SK-MEL-5 (cell line): Measurements from ENCODE around the gene NFATC2. TPM values are rescaled to one million over a fixed set of nuclear protein-coding genes. Genes with fewer than 3 reads are reported as not detected.
A peak's percentile ranks its signal among the peaks of the same experiment; 100 is the strongest.

Source experiments
- DNase-seq: peaks from one replicate; pipeline ENCODE4 v3.0.0-alpha.2; 2016; ENCODE audit warnings: low read depth, low spot score
- in situ Hi-C: cut with HindIII; loops from 2 replicates; pipeline ENCODE4 v1.10.0; 2016; ENCODE audit warnings: low sequenced_read_pairs, high pct_unique_total_duplicates, low pct_unique_long_range_greater_than_20kb
- total RNA-seq: library from RNA; depleted of rRNA; stranded (reverse); fragments of >200 nt; shearing (Covaris generic); gene quantifications from 2 replicates; pipeline ENCODE4 v1.2.3, GENCODE V29; 2014

Gene NFATC2
- total RNA-seq, 1 experiment from 2014 or later = 2.6 TPM

DNA sequence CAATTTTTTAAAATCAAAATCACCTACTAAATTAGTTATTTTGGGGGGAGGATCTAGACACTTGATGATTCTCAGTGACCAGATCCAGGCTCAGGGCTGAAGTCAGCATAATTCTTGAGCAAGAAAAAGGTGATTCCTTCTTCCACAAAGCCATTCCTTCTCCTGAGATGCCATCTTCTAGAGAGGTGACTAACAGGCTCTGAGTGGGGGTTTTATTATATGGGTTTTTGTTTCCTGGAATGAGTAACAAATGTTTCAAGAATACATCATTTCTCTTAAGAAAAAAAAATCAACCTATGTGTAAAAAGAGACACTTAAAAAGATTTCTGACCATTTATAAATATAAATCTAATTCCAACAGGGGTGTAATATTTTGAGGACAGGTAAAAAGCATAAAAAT lies 154.3 kb downstream of the NFATC2 start:
- DNase-seq = no peak
- in situ Hi-C loops = no loop called here

DNA sequence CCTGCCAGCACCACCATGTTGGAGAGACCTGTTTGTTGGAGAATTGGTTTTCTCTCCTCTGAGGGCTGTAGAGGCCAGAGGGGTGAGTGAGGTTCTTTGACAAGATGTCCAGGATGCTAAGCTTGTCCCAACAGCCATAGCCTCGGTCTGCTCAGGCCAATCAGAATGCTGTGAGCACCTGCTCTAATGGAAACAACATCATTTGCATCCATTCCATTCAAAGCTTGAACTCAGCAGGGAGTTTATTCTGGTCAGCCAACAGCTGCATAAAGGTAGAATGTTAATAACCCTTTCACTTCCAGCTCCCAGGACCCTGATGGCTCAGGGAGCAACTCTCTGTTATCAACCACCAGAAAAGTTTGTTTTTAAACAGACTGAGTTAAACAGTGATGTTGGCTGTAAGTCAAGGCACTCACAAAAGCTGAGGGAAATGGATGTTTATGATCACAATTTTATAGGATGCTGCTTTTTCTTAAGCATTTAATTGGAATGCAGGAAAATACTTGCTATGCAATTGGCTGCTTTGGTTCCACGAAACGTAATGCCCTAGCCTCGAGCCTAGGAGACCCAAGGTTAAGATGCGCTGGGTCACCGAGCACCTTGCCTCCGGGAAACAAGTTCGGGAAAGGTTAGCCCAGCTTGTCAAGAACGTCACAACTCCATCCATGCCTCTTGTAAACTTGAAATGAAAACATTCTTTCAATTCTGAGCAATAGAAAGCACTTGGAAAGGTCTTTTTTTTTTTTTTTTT lies 155.2 kb downstream of the NFATC2 start:
- in situ Hi-C loops = no loop called here

DNA sequence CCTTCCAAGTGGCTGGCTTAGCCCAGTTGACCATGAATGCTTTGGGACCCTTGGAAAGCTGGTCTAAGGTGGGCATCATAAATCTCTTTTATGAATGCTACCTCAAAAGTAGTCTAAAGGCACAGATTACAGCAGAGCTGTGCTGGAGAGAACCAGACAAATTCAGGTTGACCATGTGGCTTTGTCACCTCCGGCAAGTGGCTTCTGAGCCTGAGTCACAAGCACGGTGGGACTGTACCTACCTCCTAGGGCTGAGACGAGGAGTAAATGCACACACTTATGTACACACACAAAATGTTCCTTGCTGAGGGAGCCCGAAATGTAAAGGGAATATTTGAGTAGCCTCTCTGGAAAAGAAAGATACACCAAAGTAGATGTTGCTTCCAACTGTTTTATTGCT lies 155.9 kb downstream of the NFATC2 start:
- DNase-seq = no peak
- in situ Hi-C loops = no loop called here

More for the DNA sequence above, 155.2 kb downstream of the NFATC2 start:
- DNase-seq = no peak

DNA sequence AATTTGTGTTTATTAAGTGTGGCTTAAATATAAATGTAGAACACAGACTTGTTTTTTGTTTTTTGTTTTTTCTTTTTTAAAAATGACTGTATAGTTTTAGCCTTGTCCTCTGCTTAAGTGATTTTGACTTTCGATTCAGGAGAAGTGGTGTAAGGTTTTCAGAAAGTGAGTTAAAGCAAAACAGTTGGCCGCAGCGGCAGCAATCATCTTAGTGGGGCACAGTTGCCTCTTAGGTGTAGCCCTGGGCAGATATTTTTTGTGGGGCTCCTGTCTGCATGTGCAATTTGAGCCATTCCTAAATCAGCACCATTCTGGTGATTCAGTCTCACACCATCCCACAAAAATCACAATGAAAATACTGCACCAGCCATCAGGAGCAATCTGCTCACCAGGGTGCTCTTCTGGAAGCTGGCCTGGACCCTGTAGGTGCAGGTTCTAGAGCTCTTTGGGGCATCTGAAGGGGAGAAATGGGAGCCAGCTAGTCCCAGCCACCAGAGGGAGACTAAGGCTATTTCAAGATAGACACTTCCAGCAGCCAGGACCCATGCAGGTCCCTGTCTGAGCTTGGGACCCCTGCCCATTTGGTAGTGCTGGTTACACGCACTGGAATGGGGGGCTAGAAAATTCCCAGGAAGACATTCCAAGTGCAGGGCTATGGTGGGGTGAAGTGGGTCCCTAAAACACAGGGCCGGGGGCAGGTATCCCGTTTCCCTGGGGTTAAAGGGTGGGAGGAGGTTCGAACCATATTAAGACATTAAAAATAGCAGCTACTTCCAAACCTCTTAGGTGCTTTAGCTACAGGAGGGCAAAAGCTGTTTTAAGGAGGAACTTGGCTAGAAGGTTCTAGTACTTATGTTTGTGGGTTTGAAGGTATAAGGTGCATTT lies 156.6 kb downstream of the NFATC2 start:
- peak; percentile 82 for DNase-seq
- in situ Hi-C loops = no loop called here

DNA sequence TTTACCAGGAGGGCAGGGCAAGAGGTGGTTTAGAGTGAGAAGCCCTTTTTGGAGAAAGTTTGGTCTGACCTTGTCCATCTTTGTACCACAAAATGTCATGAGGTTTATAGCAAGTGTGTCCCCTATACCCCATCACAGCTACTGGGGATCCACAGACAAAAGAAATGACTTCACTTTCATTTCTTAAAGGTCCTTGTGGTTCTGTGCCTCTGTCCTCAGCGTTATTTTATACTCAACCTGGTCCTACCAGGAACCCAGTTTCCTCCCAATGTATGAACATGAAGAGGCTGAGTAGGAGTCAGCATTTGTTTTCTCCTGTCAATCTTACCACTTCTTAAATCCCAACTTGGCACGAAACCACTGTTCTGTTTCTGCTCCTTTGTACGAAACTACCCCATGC lies 157.6 kb downstream of the NFATC2 start:
- in situ Hi-C loops = no loop called here
- DNase-seq = no peak

DNA sequence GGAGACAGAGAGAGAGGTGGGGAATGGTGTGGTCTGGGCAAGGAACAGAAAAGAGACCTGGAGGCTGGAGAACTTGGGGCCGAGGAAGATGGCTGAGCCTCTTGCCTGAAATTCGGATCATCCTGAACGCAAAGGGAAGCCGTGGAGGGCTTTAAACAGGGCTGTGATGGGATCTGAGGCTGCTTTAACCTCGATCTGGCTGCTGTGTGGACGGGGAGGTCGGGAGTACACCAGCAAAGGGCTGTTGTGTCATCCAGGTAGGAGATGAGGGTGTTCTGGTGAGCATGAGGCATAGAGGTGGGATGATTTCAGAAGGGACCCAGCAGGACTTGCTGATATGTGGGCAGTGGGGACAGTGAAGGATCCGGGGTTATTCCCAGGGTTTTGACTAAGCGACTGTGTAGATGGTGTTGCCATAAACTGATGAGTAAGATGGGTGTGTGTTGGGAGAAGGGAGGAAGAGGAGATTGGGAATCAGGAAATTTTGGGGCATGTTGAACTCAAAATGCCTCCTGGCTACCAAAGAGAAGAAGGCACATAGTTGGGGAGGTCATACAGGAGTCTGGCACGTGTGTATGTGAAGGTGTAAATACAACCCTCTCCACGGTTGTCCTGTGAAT lies 158.5 kb downstream of the NFATC2 start:
- in situ Hi-C loops = no loop called here
- no peak for DNase-seq

DNA sequence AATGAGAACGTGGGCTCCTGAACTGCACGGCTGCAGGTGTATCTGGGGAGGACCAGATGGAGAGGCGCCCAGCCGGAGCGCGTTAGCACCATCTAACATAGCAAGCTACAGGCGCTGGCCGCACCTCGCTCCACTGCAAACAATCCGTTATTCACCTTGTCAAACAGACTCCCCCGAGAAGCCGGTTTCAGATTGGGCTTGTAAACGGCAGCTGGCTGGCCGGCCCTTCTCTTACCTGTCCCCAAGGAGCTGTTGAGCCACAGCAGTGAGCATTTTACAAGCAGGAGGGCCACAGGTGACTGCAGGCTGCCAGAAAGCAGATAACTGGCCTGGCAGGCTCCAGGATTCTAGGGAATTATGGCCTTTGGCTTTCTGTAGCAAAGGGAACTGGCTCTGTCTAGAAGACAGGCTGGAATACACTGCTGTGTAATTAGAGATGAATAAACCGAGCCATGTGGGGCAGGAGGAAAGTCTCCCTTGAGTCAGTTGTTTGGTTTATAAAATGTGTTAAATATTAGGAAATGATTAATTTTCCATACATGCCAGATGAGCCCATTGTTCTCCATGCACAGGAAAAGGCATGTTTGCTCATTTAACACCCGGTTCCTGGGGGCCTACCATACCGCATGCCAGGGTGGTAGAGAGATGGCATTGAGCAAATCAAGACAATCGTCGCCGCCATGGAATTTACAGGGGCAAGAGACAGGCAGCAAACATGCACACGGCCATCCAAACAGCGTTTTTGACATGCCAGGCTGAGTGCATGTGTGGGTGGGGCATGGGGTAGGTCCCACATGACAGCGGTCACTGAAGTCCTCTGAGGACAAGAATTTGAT lies 159.3 kb downstream of the NFATC2 start:
- no peak for DNase-seq

DNA sequence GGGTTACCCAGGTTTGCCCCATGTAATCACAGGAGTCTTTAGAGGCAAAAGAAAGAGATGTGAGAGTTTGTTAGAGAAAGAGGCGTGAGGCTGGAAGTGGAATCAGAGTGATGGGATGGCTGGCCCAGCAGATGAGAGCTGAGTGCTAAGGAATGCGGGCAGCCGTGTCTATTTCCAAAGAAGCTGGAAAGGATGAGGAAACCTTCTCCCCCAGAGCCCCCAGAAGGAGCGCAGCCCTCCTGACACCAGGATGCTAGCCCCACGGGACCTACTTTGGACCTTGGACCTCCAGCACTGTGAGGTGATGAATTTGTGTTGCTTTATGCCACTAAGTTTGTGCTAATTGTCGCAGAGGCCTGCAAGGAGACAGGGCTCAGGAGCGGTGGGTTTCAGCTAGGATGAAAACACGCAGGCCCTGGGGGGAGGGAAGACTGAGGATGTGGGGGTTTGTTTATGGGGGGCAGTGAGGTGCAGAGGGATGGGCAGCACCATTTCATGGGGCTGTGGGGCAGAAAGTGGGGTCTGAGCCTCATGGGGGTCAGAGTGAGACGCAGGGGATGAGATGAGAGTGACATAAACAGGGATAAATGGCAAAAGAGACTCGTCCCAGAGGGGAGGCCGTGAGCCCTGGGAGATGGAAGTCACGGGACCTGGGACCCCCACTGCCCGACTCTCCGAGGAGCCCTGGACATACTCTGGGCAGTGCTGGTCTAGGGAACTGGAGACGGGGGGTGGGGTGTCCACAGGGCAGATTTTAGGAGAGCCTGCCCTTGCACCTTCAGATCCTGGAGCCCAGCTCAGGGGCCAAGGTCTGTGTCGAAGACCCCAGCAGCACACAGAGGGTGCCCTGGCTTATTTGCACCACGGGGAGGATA lies 160.2 kb downstream of the NFATC2 start:
- in situ Hi-C loops = no loop called here
- no peak for DNase-seq

More for the DNA sequence above, 159.3 kb downstream of the NFATC2 start:
- in situ Hi-C loops = no loop called here

DNA sequence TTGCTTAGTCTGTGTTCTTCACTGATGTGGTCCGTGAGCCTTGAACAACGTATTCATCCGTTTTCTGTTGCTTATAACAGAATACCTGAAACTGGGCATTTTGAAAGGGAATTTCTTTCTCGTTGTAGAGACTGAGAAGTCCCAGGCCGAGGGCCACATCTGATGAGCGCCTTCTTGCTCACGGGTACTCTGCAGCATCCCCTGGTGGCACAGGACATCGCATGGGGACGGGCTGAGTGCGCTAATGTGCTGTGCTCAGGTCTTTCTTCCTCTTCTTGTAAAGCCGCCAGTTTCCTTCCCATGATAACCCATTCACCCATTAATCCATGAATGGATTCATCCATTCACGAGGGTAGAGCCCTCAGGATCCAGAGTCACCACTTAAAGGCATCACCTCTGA lies 161.0 kb downstream of the NFATC2 start:
- DNase-seq = no peak
- in situ Hi-C loops = no loop called here

DNA sequence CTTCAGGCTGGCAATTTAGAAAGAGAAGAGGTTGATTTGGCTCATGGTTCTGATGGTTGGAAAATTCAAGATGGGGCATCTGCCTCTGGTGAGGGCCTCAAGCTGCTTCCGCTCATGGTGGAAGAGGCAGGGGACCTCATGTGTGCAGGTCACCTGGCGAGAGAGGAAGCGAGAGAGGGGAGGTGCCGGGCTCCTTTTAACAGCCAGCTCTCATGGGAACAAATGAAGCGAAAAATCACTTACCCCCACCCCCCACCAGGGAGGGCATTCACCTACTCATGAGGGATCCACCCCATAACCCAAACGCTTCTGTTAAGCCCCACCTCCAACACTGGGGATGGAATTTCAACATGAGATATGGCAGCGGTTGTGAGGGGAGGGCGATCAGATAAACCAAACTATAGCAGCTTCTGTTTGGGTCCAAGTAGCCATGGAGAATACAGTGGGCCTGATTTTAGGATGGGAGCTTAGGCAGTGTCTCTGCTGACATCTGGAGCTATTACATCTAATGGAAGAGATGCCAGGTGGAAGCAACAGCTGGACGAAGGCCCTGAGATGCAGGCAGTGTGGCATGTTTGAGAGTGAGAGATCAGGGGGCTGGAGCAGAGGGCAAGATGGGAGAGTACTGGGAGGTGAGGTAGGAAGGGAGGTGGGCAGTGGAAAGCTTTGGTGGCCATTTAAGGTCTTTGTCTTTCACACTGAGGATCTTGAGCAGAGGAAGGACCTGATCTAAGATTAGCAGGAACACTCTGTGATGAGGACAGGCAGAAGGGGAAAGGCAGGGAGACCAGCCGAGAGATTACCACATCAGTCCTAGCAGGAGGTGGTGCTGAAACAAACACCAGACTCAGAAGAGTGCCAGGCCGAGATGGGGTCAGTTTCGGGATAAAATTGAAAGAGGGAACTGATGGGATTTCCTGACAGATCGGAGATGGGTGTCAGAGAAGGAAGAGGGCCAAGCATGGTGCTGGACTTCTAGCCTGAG lies 161.8 kb downstream of the NFATC2 start:
- DNase-seq = no peak
- in situ Hi-C loops = no loop called here

DNA sequence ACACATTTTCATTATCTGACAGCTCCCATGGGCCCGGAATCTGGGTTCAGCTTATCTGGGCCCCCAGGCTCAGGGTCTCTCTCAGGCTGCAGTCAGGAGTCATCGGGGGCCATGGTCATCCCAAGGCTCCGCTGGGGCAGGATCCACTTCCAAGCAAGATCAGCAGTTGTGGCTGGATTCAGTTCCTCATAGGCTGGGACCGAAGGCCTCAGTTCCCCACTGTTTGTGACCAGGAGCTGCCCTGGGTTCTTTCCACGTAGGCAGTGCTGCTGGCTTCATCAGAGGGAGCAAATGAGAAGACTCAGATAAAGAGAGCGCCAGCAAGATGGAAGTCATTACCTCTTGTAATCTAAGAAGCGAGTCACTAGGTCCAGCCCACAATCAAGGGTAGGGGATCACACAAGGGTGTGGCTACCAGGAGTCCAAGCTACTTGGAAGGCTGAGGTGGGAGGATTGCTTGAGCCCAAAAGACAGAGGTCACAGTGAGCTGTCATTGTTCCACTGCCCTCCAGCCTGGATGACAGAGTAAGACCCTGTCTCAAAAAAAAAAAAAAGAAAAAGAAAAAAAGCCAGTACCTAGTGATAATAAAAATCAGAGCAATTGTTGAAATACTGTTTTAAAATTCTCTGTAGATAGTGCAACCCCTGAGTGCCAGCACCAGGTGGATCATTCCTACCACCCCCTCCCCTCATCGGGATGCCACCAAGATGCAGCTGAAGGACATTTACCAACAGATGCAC lies 162.7 kb downstream of the NFATC2 start:
- DNase-seq = no peak
- in situ Hi-C loops = no loop called here

DNA sequence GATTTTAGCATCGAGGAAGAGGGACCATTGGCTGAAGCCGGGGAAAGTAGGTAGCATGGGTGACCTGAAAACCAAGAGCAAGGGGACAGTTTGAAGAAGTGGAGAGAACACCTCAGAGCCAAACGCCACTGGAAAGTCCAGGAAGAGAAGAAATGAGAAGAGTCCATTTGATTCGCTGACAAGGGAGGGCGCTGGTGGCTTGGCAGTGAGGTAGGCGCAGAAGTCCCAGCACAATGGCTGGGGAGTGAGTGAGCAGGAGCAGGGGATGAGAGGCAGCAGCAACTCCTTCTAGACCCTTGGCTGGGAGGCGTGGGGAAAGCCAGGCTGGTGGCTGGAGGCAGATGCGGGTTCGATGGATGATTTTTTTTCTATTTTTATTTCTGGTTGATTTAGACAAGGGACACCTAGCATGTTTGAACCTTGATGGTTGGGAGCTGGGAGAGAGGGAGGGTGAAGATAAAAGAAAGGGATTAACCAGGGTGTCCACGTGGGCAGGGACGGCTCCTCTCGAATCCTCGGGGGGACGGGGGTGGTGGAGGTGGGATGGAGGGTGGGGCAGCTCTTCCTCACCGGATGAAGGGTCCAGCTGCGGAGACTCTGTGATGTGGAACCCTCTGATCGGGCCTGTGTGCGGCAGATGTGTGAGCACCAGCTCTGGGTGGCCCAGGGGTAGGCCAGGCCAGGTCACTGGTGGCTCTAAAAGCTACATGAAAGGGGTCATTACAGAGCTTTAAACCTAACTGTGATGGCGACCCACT lies 164.2 kb downstream of the NFATC2 start:
- DNase-seq = peak; percentile 69
- in situ Hi-C loops = no loop called here

DNA sequence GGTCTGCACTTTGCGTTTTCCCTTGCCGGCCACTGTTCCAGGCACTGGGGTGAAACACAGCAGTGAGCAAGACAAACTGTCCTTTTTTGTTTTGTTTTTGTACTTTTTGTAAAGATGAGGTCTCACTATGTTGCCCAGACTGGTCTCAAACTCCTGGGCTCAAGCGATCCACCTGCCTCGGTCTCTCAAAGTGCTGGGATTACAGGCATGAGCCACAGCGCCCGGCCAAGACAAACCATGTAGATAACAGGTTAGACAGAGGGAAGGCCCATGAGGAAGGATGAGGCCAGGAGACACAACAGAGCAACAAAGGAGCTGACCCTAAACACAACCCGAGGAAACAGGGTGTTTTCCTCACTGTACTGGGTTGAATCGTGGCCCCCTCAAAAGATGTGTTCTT lies 165.4 kb downstream of the NFATC2 start:
- DNase-seq = no peak
- in situ Hi-C loops = no loop called here

DNA sequence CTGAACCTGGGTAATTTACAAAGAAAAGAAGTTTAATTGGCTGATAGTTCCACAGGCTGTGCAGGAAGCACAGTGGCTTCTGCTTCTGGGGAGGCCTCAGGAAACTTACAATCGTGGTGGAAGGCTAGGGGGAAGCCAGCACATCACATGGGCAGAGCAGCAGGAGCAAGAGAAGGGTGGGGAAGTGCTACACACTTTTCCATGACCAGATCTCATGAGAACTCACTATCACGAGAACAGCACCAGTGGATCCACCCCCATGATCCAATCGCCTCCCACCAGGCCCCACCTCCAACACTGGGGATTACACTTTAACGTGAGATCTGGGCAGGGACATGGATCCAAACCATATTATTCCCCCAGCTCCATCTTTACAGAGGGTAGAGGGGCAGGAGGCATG lies 166.4 kb downstream of the NFATC2 start:
- DNase-seq = peak; percentile 37
- in situ Hi-C loops = no loop called here
